HG02943 (cell line): ENCODE data around the gene TIMP2.

Experiments
- ATAC-seq: cut with Tn5 transposase; IDR thresholded peaks from one replicate; pipeline ENCODE4 v1.9.1; 2021; ENCODE audit warnings: mild to moderate bottlenecking, low read depth, moderate library complexity; ENCODE audit not compliant: unreplicated experiment

Gene TIMP2

DNA sequence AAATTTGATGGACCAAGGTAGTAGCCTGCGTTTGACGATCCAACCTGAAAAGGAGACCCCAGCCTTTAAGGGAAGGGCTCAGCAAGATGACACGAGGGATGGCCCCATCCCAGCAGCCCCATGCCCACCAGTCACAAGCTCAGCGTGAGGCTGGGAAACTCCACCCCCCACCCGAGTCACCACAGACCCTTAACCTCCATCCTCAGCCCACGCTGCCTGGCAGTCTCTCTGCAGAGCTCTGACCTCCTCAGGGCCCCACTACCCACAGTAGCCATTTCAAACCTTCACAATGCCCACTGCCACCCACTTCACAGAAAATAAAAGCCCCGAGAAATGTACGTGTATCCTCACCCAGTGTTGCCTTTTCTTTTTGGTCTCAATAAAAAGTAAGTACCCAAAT is 103.2 kb downstream of the TIMP2 start:
- ATAC-seq, result no peak

DNA sequence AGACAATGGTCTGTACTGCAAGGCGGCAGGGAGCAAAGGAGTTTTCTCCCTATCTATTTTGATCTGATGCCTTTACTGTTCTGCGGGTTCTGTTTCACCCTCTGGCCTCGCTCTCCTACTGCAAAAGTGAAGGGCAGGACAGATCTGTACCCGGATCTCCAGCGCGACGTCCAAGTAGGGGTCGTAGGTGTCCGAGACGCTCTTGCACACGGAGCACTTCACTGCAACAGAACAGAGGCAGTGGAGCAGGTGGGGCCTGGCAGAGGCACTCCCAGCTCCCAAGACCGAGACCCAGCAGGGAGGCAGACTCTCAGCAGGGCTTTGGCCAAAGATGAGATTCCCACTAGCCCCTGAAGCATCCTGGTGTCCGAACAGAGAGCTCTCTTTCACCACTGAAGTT is 104.3 kb downstream of the TIMP2 start:
- ATAC-seq, result no peak

DNA sequence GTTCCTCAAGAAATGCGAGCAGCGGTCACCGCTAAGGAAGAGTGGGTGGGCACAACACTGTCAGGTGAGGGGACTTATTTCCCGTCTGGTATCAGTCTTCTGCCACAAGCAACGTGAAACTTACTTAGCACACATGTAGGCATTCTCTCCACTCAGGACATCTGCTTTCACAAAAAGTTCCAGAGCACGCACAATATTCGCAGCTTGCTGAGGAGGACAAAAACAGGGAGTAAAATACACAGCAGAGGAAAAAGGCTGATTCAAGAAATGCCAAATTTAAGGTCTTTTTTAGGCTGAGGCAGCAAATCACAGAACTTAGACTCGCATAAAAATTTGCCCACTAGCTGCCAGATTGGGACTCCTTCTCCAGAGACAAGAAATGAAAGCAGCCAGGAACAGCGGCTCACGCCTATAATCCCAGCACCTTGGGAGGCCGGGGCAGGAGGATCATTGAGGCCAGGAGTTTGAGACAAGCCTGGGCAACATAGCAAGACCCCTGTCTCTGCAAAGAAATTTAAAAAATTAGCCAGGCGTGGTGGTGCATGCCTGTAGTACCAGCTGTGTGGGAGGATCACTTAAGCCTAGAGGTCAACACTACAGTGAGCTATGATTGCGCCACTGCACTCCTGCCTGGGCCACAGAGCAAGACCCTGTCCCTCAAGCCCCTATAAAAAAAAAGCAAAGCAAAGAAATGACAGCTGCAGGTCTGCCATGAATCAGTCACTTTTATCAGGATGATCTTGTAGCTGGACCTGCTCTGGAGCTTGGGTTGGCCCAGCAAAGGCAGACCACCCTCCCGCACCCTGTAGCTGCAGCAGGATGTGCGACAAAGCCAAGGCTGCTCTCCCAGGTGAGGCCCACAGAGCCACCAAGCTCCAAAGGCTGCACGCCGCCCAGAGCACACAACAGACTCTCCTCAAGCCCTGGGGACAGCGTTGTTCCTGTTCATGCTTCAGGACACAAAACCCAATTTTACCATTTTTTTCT is 105.1 kb downstream of the TIMP2 start:
- no peak for ATAC-seq

DNA sequence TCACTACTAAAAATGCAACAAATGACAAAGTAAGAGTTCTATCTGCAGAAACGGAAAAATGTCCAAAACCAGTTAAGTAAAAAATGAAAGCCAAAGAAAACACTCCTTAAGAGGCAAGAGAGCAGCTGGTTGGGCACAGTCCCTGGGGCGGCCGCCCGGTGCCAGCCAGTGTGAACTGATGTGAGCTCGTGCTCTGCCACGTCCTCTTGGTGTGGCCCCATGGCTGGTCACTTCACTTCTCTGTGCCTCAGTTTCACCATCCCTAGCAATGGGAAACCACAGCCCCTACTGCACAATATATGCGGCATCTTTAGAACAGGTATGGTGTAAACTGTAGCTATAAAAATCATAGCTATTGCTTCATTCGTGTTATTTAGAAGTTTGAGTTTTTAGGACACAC is 105.8 kb downstream of the TIMP2 start:
- no peak for ATAC-seq

GRCh38 chr17:78818932-78819331 is 106.3 kb downstream of the TIMP2 start:
- no peak for ATAC-seq

- no peak for ATAC-seq
These were observed 106.9 kb downstream of the TIMP2 start for GRCh38 chr17:78818152-78818846.

GRCh38 chr17:78817123-78817522 is 108.1 kb downstream of the TIMP2 start:
- ATAC-seq, result no peak

DNA sequence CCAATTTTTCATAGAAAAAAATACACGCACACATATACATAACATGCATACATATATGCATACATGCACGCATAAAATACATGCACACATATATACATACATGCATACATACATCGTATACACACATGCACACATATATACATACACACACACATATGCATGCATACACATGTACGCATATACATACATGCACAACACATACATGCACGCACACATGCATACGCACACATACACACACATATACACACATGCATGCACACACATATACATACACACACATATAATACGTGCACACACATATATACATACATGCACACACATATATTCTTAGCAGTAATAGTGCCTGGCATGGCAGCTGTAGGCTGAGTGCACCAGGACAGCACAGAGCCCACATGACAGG is 109.5 kb downstream of the TIMP2 start:
- no peak for ATAC-seq

DNA sequence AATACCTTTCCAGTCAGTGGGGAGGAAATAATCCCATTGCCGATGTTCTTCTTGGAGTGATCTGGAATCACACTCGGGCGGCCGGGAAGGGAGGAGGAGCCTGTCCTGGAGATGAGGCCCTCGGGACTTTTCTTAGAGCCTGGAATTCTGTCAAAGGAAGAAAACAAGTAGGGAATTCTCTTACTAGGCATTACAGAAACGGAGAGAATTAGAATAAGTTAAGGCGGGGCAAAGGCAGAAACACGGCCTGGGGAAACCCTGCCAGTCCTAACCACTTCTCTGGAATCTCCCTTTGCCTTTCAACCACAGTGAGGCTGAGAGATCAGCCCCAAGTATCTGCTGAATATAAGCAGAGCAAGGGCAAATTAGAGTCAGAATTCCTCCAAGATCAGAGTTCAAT is 112.3 kb downstream of the TIMP2 start:
- ATAC-seq, result no peak

GRCh38 chr17:78808163-78808562 is 117.0 kb downstream of the TIMP2 start:
- ATAC-seq, result no peak

DNA sequence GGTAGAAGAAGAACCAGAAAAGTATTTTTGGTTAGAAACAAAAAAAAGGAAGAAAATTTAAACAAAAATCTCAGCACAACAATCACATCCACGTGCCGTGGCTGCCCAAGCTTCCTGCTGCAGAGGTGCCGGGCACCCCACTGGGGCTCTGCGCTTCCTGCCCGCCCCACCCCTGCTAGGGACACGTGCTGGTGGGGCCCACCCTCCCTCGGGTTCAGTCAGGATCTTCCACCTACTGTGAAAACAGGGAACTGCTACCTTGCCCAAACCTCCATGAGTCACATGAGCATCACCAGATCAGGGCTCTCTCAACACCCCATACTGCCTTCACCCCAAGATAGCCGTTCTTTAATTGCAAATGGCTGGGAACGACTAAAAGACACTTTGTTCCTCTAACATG is 118.7 kb downstream of the TIMP2 start:
- no peak for ATAC-seq

DNA sequence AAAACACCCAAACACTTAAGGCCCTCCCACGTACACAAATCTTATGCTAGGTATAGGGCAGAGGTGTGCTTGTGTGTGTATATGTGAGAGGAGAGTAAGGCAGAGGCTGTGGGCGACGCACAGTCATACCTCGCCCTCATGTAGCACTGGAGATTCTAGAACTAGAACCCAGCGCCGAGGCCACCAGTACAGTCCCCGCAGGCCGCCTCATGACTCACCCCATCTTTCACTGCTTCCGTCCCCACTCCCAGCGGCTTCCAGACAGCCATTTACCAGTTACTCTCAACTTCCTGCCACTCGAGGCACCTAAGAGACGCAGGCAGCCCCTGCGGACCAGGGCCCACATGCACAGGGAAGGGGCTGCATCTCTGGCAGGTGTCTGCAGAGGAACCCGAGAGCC is 119.9 kb downstream of the TIMP2 start:
- no peak for ATAC-seq

DNA sequence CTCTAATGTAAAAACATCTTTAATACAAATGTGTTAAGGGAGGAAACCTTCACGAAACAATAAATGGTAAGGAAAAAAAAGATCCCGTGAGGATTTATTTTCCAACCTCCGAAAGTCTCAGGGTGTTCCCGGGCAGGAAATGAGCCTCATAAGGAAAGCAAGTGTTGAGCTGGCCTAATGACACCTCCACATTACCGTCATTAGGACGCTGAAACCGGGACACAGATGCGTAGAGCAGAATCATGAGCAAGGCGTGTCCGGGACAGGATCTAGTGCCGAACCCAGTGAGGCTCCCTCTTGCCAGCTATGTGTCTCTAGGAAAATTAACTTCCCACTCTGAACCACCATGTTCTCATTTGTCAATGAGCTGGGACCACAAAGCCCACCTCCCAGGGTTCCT is 120.4 kb downstream of the TIMP2 start:
- no peak for ATAC-seq

DNA sequence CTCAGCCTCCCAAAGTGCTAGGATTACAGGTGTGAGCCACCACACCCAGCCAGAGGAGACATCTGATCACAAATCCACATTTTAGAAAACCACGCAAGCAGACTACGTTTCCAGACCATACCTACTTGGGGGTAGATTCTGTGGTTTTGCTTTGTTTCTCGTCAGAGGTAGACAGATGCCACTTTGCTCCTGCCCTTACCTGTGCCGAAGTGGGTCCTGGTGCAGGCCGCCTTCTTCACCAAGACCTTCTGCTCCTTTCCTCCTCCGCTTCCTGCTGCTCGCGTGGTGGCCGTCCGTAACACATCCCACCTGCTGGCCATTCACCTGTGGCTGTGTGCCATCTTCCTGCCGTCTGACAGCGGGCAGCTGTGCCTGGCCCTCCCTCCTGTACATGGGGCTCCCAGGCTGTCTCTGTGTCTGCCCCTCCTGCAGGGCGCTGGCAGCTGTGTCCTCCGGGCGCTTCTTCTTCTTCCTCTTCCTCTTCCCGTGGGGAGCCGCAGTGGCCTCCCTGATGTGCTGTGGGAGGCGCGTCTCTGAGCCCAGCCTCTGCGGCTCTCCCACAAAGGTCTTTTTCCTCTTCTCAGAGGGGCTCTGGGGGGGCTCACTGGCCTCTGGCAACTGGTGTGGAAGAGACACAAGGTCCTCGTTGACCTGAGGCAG is 121.9 kb downstream of the TIMP2 start:
- ATAC-seq, result no peak
